Measurements from ENCODE around the gene COL4A5. TPM values are rescaled to one million over a fixed set of nuclear protein-coding genes. Genes with fewer than 3 reads are reported as not detected.

COL4A5 gene
- total and polyA plus RNA-seq, 2 of the 8 experiments (the other 6 are each of a cell fraction or from before 2014, with no cell fraction given): 24.9 to 30.2 TPM

DNA sequence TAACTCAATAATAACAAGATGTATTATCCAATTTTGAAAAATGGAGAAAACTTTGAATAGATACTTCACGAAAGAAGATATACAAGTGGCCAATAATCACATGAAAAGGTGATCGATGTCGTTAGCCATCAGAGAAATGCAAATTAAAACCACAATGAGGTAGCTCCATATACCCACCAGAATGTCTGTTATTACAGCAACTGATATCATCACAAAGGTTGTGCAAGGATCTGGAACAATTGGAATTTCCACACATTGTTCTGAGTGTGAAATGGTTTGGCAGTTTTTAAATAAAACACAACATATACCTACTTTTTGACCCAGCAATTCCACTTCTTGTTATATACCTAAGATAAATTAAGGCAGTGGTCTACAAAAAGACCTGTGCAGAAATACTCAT is 225.1 kb downstream of the COL4A5 start:
- TF ChIP-seq HDAC2 (IDR thresholded peaks at IDR 0.05; ENCODE audit: borderline replicate concordance in 1 of 2, low read depth in 2 of 2, low read length in 2 of 2) (no peak), JUN (IDR thresholded peaks at IDR 0.05; ENCODE audit: low read depth, low read length) (no peak)
- TF ChIP-seq, protein P1, sequence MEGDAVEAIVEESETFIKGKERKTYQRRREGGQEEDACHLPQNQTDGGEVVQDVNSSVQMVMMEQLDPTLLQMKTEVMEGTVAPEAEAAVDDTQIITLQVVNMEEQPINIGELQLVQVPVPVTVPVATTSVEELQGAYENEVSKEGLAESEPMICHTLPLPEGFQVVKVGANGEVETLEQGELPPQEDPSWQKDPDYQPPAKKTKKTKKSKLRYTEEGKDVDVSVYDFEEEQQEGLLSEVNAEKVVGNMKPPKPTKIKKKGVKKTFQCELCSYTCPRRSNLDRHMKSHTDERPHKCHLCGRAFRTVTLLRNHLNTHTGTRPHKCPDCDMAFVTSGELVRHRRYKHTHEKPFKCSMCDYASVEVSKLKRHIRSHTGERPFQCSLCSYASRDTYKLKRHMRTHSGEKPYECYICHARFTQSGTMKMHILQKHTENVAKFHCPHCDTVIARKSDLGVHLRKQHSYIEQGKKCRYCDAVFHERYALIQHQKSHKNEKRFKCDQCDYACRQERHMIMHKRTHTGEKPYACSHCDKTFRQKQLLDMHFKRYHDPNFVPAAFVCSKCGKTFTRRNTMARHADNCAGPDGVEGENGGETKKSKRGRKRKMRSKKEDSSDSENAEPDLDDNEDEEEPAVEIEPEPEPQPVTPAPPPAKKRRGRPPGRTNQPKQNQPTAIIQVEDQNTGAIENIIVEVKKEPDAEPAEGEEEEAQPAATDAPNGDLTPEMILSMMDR (IDR thresholded peaks at IDR 0.05; ENCODE audit: control extremely low read depth in 1 of 3, insufficient read depth in 1 of 3, low read depth in 1 of 3, low read length in 3 of 3): no peak

More for the DNA sequence above, 225.1 kb downstream of the COL4A5 start:
- no peak for FAIRE-seq
- Histone ChIP-seq H2AFZ (ENCODE audit: low read length) (no peak overlapping the region), H3K23me2 (ENCODE audit: low read depth, low read length) (no peaks in the 10 kb centered on the region), H3K56ac (replicated peaks; ENCODE audit: insufficient read length, low read depth, low read length) (no peak overlapping the region), H3K27ac (ENCODE audit: low read depth, low read length) (no peak overlapping the region), H3K23ac (ENCODE audit: insufficient read length) (no peak overlapping the region), H3K79me2 (ENCODE audit: control insufficient read depth in 1 of 2, insufficient read depth in 2 of 2, low read length in 2 of 2) (no peaks in the 10 kb centered on the region), H2BK12ac (ENCODE audit: low read depth, low read length) (no peak overlapping the region), H2BK20ac (ENCODE audit: low read length) (no peak overlapping the region), H2BK5ac (ENCODE audit: low read depth, low read length) (no peak overlapping the region), H2AK5ac (ENCODE audit: low read depth, low read length) (no peak overlapping the region), H3K14ac (ENCODE audit: insufficient read length) (no peak overlapping the region), H3K9me3 (ENCODE audit: insufficient read depth in 2 of 2, low read depth in 1 of 2, low read length in 1 of 2) (no peaks in the 10 kb centered on the region), H3K4me1 (replicated peaks in 1 of 4; ENCODE audit: control insufficient read depth in 3 of 4, insufficient read depth in 4 of 4, low read length in 3 of 4) (no peaks in the 10 kb centered on the region), H3K18ac (ENCODE audit: extremely low read depth, low read length) (no peak overlapping the region), H2BK15ac (ENCODE audit: low read length) (no peak overlapping the region), H3K36me3 (ENCODE audit: control insufficient read depth in 2 of 4, insufficient read depth in 4 of 4, low read length in 3 of 4) (no peaks in the 10 kb centered on the region; a peak in 1 of 8 replicates), H3K9ac (replicated peaks in 1 of 4; ENCODE audit: extremely low read depth in 1 of 4, low read depth in 3 of 4, low read length in 3 of 4) (no peak overlapping the region), H3K4me3 (ENCODE audit: extremely low read depth in 1 of 4, insufficient read depth in 2 of 4, low read depth in 3 of 4, low read length in 4 of 4) (no peak overlapping the region), H3K79me1 (ENCODE audit: low read depth, low read length) (no peaks in the 10 kb centered on the region), H4K5ac (ENCODE audit: insufficient read length, low read depth, low read length) (no peak overlapping the region), H3K27me3 (replicated peaks in 1 of 4; ENCODE audit: control insufficient read depth in 3 of 4, extremely low read depth in 1 of 4, insufficient read depth in 3 of 4, low read length in 3 of 4) (no peaks in the 10 kb centered on the region), H4K20me1 (replicated peaks in 1 of 2; ENCODE audit: control insufficient read depth in 1 of 2, insufficient read depth in 2 of 2, low read length in 2 of 2) (no peaks in the 10 kb centered on the region), H3K4me2 (ENCODE audit: insufficient read depth in 1 of 2, low read depth in 2 of 2, low read length in 2 of 2) (no peak overlapping the region), H4K91ac (replicated peaks; ENCODE audit: insufficient read length, low read length) (no peak overlapping the region), H2BK120ac (replicated peaks; ENCODE audit: low read depth, low read length) (no peak overlapping the region), H3K4ac (replicated peaks; ENCODE audit: insufficient read length, low read depth, low read length) (no peak overlapping the region), H4K8ac (ENCODE audit: extremely low read depth, insufficient read depth, low read length) (no peak overlapping the region)
- DNase-seq (ENCODE audit: low read depth in 1 of 2, low spot score in 2 of 2): no peak
- 86% methylated on average over 3 of the region's 3 CpGs; no CpG with 5 or more reads in 1 of the 2 experiments for WGBS, 2 experiments (ENCODE audit: extremely low coverage in 1 of 2, insufficient coverage in 1 of 2, insufficient read length in 1 of 2, insufficient replicate concordance in 2 of 2, low coverage in 1 of 2, low lambda C conversion rate in 2 of 2, missing lambda C conversion rate in 1 of 2)
- ChIA-PET CTCF (ENCODE audit: partially characterized antibody) (no interaction called here), POLR2A (ENCODE audit: partially characterized antibody) (no interaction called here)

Measured in H1 (cell line).